GM19351 (cell line): ENCODE results near the gene CLDN4.
"Not testable (repeated sequence)": the region's sequence is repeated elsewhere in the genome, so short reads cannot be mapped to it uniquely, and the experiment has no call there.

Experiments
- ATAC-seq: cut with Tn5 transposase; IDR thresholded peaks from one replicate; pipeline ENCODE4 v1.9.1; 2021; ENCODE audit warnings: mild to moderate bottlenecking, moderate library complexity; ENCODE audit not compliant: unreplicated experiment

Gene CLDN4

GRCh38 chr7:73823257-73823656 lies 7.5 kb upstream of the CLDN4 start:
- no peak for ATAC-seq

GRCh38 chr7:73823873-73824592 lies 6.8 kb upstream of the CLDN4 start:
- ATAC-seq: no peak

GRCh38 chr7:73824986-73825385 lies 5.8 kb upstream of the CLDN4 start:
- ATAC-seq: no peak

GRCh38 chr7:73827567-73828106 lies 3.2 kb upstream of the CLDN4 start:
- no peak for ATAC-seq

- ATAC-seq: no peak
These were observed 2.5 kb upstream of the CLDN4 start for GRCh38 chr7:73828107-73828803.

- no peak for ATAC-seq
These were observed 1.8 kb upstream of the CLDN4 start for GRCh38 chr7:73828972-73829371.

- ATAC-seq: no peak
These were observed 1.3 kb upstream of the CLDN4 start for GRCh38 chr7:73829505-73829904.

GRCh38 chr7:73829921-73830680 lies 695 bp upstream of the CLDN4 start:
- ATAC-seq: no peak

GRCh38 chr7:73831584-73831833 lies 713 bp downstream of the CLDN4 start:
- ATAC-seq: no peak

GRCh38 chr7:73831834-73832651 lies 1.2 kb downstream of the CLDN4 start:
- no peak for ATAC-seq

GRCh38 chr7:73832806-73833205 lies 2.0 kb downstream of the CLDN4 start:
- ATAC-seq: no peak

GRCh38 chr7:73833251-73833919 lies 2.6 kb downstream of the CLDN4 start:
- no peak for ATAC-seq

GRCh38 chr7:73834626-73835191 lies 3.9 kb downstream of the CLDN4 start:
- ATAC-seq: no peak

- ATAC-seq: not testable (repeated sequence)
These were observed 6.4 kb downstream of the CLDN4 start for GRCh38 chr7:73837167-73837566.

- ATAC-seq: no peak
These were observed 7.8 kb downstream of the CLDN4 start for GRCh38 chr7:73838642-73839041.

- no peak for ATAC-seq
These were observed 8.5 kb downstream of the CLDN4 start for GRCh38 chr7:73839290-73839689.

GRCh38 chr7:73839743-73840714 lies 9.2 kb downstream of the CLDN4 start:
- ATAC-seq: no peak

- ATAC-seq: no peak
These were observed 10.1 kb downstream of the CLDN4 start for GRCh38 chr7:73840715-73841379.
